GM12891 (cell line): ENCODE measurements around the gene MT1B.

ENCODE experiments used
- POLR2A ChIP-seq: IDR thresholded peaks from 2 replicates; pipeline ENCODE4 v1.6.1; 2011; ENCODE audit warnings: low read depth, low read length, control low read depth
- POLR2AphosphoS5 ChIP-seq: IDR thresholded peaks from 2 replicates; pipeline ENCODE4 v1.6.1; 2011; ENCODE audit warnings: low read depth, low read length, control low read depth
- SPI1 ChIP-seq: IDR thresholded peaks from 2 replicates; pipeline ENCODE4 v1.6.1; 2011; ENCODE audit warnings: low read depth, low read length, control low read depth
- TAF1 ChIP-seq: IDR thresholded peaks from 2 replicates; pipeline ENCODE4 v1.6.1; 2011; ENCODE audit warnings: low read depth, low read length, control low read depth

GRCh38 chr16:56669840-56670619, 18.3 kb downstream of the MT1B start:
- no peak for TF ChIP-seq POLR2A
- no peak for TF ChIP-seq POLR2AphosphoS5
- TF ChIP-seq TAF1: no peak
- no peak for TF ChIP-seq SPI1
